ENCODE data around the gene PSMD1.

The PSMD1 gene

GRCh38 chr2:231204581-231204980 lies 147.9 kb downstream of the PSMD1 start:
- no peak for TF ChIP-seq CTCF (IDR thresholded peaks at IDR 0.05)
- H3K4me3 ChIP-seq: no peak overlapping the region
- DNase-seq (ENCODE audit: low spot score): no peak
- no peak overlapping the region for H3K27ac ChIP-seq

- H3K4me3 ChIP-seq: no peak overlapping the region
- DNase-seq (ENCODE audit: low spot score): no peak
- TF ChIP-seq CTCF (IDR thresholded peaks at IDR 0.05): no peak
- no peak overlapping the region for H3K27ac ChIP-seq
Measured at GRCh38 chr2:231207734-231208133, 151.1 kb downstream of the PSMD1 start.

GRCh38 chr2:231210782-231211181 lies 154.1 kb downstream of the PSMD1 start:
- no peak overlapping the region for H3K27ac ChIP-seq
- DNase-seq (ENCODE audit: low spot score): no peak
- no peak overlapping the region for H3K4me3 ChIP-seq
- no peak for TF ChIP-seq CTCF (IDR thresholded peaks at IDR 0.05)

- DNase-seq (ENCODE audit: low spot score): no peak
- Histone ChIP-seq H3K4me3 (no peak overlapping the region), H3K27ac (no peak overlapping the region)
- no peak for TF ChIP-seq CTCF (IDR thresholded peaks at IDR 0.05)
Measured at GRCh38 chr2:231211486-231211885, 154.8 kb downstream of the PSMD1 start.

- Histone ChIP-seq H3K4me3 (no peak overlapping the region), H3K27ac (no peak overlapping the region)
- TF ChIP-seq CTCF (IDR thresholded peaks at IDR 0.05): no peak
- no peak for DNase-seq (ENCODE audit: low spot score)
Measured at GRCh38 chr2:231212329-231212845, 155.7 kb downstream of the PSMD1 start.

GRCh38 chr2:231213931-231214642 lies 157.4 kb downstream of the PSMD1 start:
- Histone ChIP-seq H3K4me3 (no peak overlapping the region), H3K27ac (no peak overlapping the region)
- no peak for DNase-seq (ENCODE audit: low spot score)
- TF ChIP-seq CTCF (IDR thresholded peaks at IDR 0.05): no peak

- TF ChIP-seq CTCF (IDR thresholded peaks at IDR 0.05): no peak
- Histone ChIP-seq H3K4me3 (no peak overlapping the region), H3K27ac (no peak overlapping the region)
- DNase-seq (ENCODE audit: low spot score): no peak
Measured at GRCh38 chr2:231218366-231218765, 161.7 kb downstream of the PSMD1 start.
